Dedifferentiated amniotic fluid mesenchymal stem cell (primary cell): ENCODE data around the gene BPIFB3.

Source experiments
- DNase-seq: peaks from one replicate; pipeline ENCODE4 v3.0.0-alpha.2; 2016; ENCODE audit errors: extremely low spot score

Gene BPIFB3

GRCh38 chr20:33015700-33016580 is 37.8 kb upstream of the BPIFB3 start:
- no peak for DNase-seq

GRCh38 chr20:33016581-33017109 is 37.1 kb upstream of the BPIFB3 start:
- DNase-seq = no peak

- DNase-seq = no peak
These were observed 36.2 kb upstream of the BPIFB3 start for GRCh38 chr20:33017542-33017941.

- no peak for DNase-seq
These were observed 35.4 kb upstream of the BPIFB3 start for GRCh38 chr20:33018169-33018931.

- DNase-seq = no peak
These were observed 34.0 kb upstream of the BPIFB3 start for GRCh38 chr20:33019465-33020277.

GRCh38 chr20:33020278-33021161 is 33.2 kb upstream of the BPIFB3 start:
- no peak for DNase-seq

GRCh38 chr20:33021879-33022278 is 31.8 kb upstream of the BPIFB3 start:
- DNase-seq = no peak

- no peak for DNase-seq
These were observed 31.4 kb upstream of the BPIFB3 start for GRCh38 chr20:33022289-33022688.

GRCh38 chr20:33022694-33023438 is 30.8 kb upstream of the BPIFB3 start:
- DNase-seq = no peak

- no peak for DNase-seq
These were observed 30.1 kb upstream of the BPIFB3 start for GRCh38 chr20:33023439-33024242.

GRCh38 chr20:33024243-33024560 is 29.5 kb upstream of the BPIFB3 start:
- DNase-seq = no peak

GRCh38 chr20:33024609-33025317 is 28.9 kb upstream of the BPIFB3 start:
- no peak for DNase-seq

GRCh38 chr20:33025318-33025876 is 28.3 kb upstream of the BPIFB3 start:
- DNase-seq = no peak

GRCh38 chr20:33026072-33026778 is 27.5 kb upstream of the BPIFB3 start:
- DNase-seq = no peak

GRCh38 chr20:33026779-33027759 is 26.6 kb upstream of the BPIFB3 start:
- no peak for DNase-seq
